Activated B cell treated with CpG ODN at 0.5 μM for 24 hours (primary cell): ENCODE measurements around the gene UGT2A3. TPM values are rescaled to one million over a fixed set of nuclear protein-coding genes. Genes with fewer than 3 reads are reported as not detected.

Experiments used
- ATAC-seq: fragments of 200-7000 bp; cut with Tn5 transposase; one replicate; pipeline ENCODE4 v1.10.0; 2021; ENCODE audit warnings: low read depth, mild to moderate bottlenecking, moderate library complexity
- CTCF ChIA-PET: fragments of 350-600 bp; sonication (Branson Sonifier 250); formaldehyde crosslinking; loops from one replicate; lab custom pipeline; 2021; ENCODE audit warnings: antibody characterized with exemption; lab: Charles Lee
- POLR2A ChIA-PET: fragments of 350-600 bp; sonication (Branson Sonifier 250); formaldehyde crosslinking; loops from one replicate; lab custom pipeline; 2021; ENCODE audit warnings: antibody characterized with exemption; lab: Charles Lee
- DNase-seq: peaks from one replicate; pipeline ENCODE4 v3.0.0; 2022
- H3K27ac Mint-ChIP-seq: one replicate; pipeline ENCODE4 v1.8.0; 2020; ENCODE audit warnings: mixed read lengths
- H3K27me3 Mint-ChIP-seq: one replicate; pipeline ENCODE4 v1.8.0; 2021; ENCODE audit warnings: mixed read lengths
- H3K36me3 Mint-ChIP-seq: one replicate; pipeline ENCODE4 v1.8.0; 2021; ENCODE audit warnings: low read depth, mixed read lengths
- H3K4me1 Mint-ChIP-seq: one replicate; pipeline ENCODE4 v1.8.0; 2021; ENCODE audit warnings: mixed read lengths
- H3K4me3 Mint-ChIP-seq: one replicate; pipeline ENCODE4 v1.8.0; 2020; ENCODE audit warnings: mild to moderate bottlenecking, mixed read lengths
- H3K9me3 Mint-ChIP-seq: one replicate; pipeline ENCODE4 v1.8.0; 2020; ENCODE audit warnings: mixed read lengths
- CTCF ChIP-seq: fragments of 200-600 bp; IDR thresholded peaks from one replicate; pipeline ENCODE4 v1.8.0; 2022; ENCODE audit warnings: antibody characterized with exemption, mild to moderate bottlenecking
- intact Hi-C: fragments of 100-400 bp; cut with micrococcal nuclease; formaldehyde crosslinking; loops from one replicate; pipeline ENCODE4 v1.15.1; 2024
- total RNA-seq: library from RNA; stranded (reverse); gene quantifications from 2 replicates; pipeline ENCODE4 v1.2.3, GENCODE V29; 2022

Gene UGT2A3
- not detected in 2 replicates for total RNA-seq

- ATAC-seq (no peak), DNase-seq (no peak)
- Mint-ChIP-seq H3K4me3 (no peak within 1 kb of the TSS), H3K27me3 (no peaks in the 10 kb centered on the region), H3K27ac (no peak within 1 kb of the TSS), H3K36me3 (no peaks in the 10 kb centered on the region), H3K4me1 (no peaks in the 10 kb centered on the region), H3K9me3 (peaks cover 2% of the 10 kb centered on the region)
- intact Hi-C loops: no loop called here
- ChIA-PET POLR2A (no interaction called here), CTCF (no interaction called here)
- TF ChIP-seq CTCF: no peak
Observed at GRCh38 chr4:68951078-68951805, at the start of gene UGT2A3. Gene UGT2A3 (minus strand): TSS chr4:68951804. CDS start chr4:68951760, 44 bp downstream.

DNA sequence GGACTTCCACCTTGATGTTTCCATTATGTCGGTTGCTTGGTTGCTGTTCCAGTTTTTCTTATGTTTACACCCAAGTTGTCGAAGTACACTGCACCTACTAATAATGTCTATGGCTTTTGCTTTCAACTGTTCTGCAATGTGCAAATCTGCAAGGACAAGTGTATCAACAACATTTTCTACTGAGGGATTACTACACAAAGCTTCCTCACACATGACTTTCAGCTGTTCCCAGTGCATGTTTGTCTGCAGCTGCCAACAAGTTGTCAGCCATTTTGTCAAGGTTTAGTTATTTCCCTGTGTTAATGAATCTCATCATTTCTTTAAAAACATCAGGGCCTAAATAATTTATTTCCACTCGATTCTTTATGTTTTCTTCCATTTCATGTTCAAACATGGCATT is 45.4 kb upstream of the UGT2A3 start:
- Mint-ChIP-seq H3K4me1 (no peaks in the 10 kb centered on the region), H3K27ac (no peak overlapping the region), H3K4me3 (no peak overlapping the region), H3K9me3 (peaks cover 2% of the 10 kb centered on the region), H3K36me3 (no peaks in the 10 kb centered on the region), H3K27me3 (no peaks in the 10 kb centered on the region)
- ChIA-PET POLR2A (no interaction called here), CTCF (no interaction called here)
- no peak for TF ChIP-seq CTCF
- ATAC-seq (no peak), DNase-seq (no peak)
- intact Hi-C loops: no loop called here

DNA sequence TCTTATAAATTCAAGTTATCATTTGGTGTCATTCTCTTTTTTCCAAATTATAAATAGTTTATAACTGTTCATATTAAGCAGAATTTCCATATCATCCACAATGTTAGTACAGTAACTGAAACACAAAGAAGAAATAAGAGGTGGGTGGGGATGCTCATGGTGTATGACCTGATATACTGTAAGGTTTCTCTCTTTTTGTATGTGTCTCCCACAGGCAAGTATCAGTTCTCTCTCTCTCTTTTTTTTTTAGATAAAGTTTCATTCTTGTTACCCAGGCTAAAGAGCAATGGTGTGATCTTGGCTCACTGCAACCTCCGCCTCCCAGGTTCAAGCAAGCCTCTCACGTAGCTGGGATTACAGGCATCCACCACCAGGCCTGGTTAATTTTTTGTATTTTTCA is 43.7 kb upstream of the UGT2A3 start:
- no peaks in the 10 kb centered on the region for H3K4me1 Mint-ChIP-seq
- TF ChIP-seq CTCF: no peak
- DNase-seq (no peak), ATAC-seq (no peak)
- H3K4me3 Mint-ChIP-seq: no peak overlapping the region
- no peak overlapping the region for H3K27ac Mint-ChIP-seq
- peaks cover 3% of the 10 kb centered on the region for H3K9me3 Mint-ChIP-seq
- POLR2A ChIA-PET: no interaction called here
- intact Hi-C loops: no loop called here
- CTCF ChIA-PET: no interaction called here
- no peaks in the 10 kb centered on the region for H3K36me3 Mint-ChIP-seq
- H3K27me3 Mint-ChIP-seq: no peaks in the 10 kb centered on the region

DNA sequence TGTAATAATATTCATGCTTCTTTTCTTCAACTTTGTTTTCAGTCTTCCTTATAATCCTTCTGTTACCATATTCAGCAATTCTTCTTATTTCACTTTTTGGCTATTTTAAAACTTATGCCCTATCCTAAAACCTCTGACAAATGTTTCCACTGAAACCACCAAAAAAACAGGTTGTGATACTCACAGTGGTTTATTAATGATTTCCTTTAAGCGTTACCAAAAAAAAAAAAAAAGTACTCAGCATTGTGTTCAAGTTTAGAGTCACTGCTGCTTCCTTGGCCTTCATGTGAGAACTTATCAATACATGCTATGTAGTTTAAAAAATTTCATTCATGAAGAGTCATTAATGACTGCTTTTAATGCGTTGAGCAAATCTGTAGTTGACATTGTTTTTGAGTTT is 35.4 kb upstream of the UGT2A3 start:
- no peak overlapping the region for H3K4me3 Mint-ChIP-seq
- intact Hi-C loops: no loop called here
- no peaks in the 10 kb centered on the region for H3K4me1 Mint-ChIP-seq
- H3K27ac Mint-ChIP-seq: no peak overlapping the region
- no peaks in the 10 kb centered on the region for H3K36me3 Mint-ChIP-seq
- POLR2A ChIA-PET: no interaction called here
- no peak for TF ChIP-seq CTCF
- DNase-seq (no peak), ATAC-seq (no peak)
- no peaks in the 10 kb centered on the region for H3K27me3 Mint-ChIP-seq
- CTCF ChIA-PET: no interaction called here
- H3K9me3 Mint-ChIP-seq: peaks cover 11% of the 10 kb centered on the region

GRCh38 chr4:68985442-68985841 is 33.8 kb upstream of the UGT2A3 start:
- Mint-ChIP-seq H3K27me3 (no peaks in the 10 kb centered on the region), H3K27ac (no peak overlapping the region), H3K36me3 (no peaks in the 10 kb centered on the region), H3K9me3 (peaks cover 10% of the 10 kb centered on the region), H3K4me3 (no peak overlapping the region), H3K4me1 (no peaks in the 10 kb centered on the region)
- intact Hi-C loops: no loop called here
- ChIA-PET CTCF (no interaction called here), POLR2A (no interaction called here)
- DNase-seq (no peak), ATAC-seq (no peak)
- TF ChIP-seq CTCF: no peak
